ENCODE results near the gene SMCR8. TPM values are rescaled to one million over a fixed set of nuclear protein-coding genes. Genes with fewer than 3 reads are reported as not detected.

SMCR8 gene
- total and polyA plus RNA-seq, 2 donors (not counting 3 experiments of a cell fraction or from before 2014, with no cell fraction given), result 9.5 to 17.6 TPM

- no peaks in the 10 kb centered on the region for H3K4me1 ChIP-seq (ENCODE audit: control insufficient read depth, extremely low read depth, insufficient read depth, low read length)
- no peaks in the 10 kb centered on the region for H3K79me2 ChIP-seq (ENCODE audit: control insufficient read depth, insufficient read depth, low read length)
- no peak overlapping the region for H2AFZ ChIP-seq (ENCODE audit: low read depth, low read length)
- CTCF ChIA-PET, result no interaction called here
- no peak overlapping the region for H3K9ac ChIP-seq (replicated peaks; ENCODE audit: extremely low read depth, insufficient read depth, low read length)
- no peak overlapping the region for H3K27ac ChIP-seq (ENCODE audit: insufficient read depth, low read depth, low read length)
- H3K9me3 ChIP-seq (replicated peaks; ENCODE audit: control insufficient read depth, insufficient read depth, low read length), result no peaks in the 10 kb centered on the region
- no peaks in the 10 kb centered on the region for H3K36me3 ChIP-seq (ENCODE audit: control insufficient read depth in 2 of 2, extremely low read depth in 1 of 2, insufficient read depth in 2 of 2, low read length in 2 of 2)
- no peaks in the 10 kb centered on the region for H3K9me1 ChIP-seq (replicated peaks; ENCODE audit: control insufficient read depth, extremely low read depth, insufficient read depth, low read length)
- dilution Hi-C loops (cut with MboI; ENCODE audit: extremely low pct_ligation_motif_present, low sequenced_read_pairs) (no loop called here), intact Hi-C loops (cut with micrococcal nuclease) (no loop called here)
- FAIRE-seq, result no peak
- H3K4me2 ChIP-seq (ENCODE audit: insufficient read depth, low read length), result no peak overlapping the region
- H4K20me1 ChIP-seq (replicated peaks; ENCODE audit: control insufficient read depth, extremely low read depth, insufficient read depth, low read length), result no peaks in the 10 kb centered on the region
- BruUV-seq (replicated peaks), result no TSS peak
- peaks cover 0 to 4% of the 10 kb centered on the region in 2 experiments for H3K27me3 ChIP-seq (ENCODE audit: control insufficient read depth in 2 of 2, insufficient read depth in 2 of 2, low read length in 2 of 2)
- no peak for TF ChIP-seq JUN (IDR thresholded peaks at IDR 0.05; ENCODE audit: borderline replicate concordance, insufficient read depth, insufficient read length, low read depth)
- no peak for TF ChIP-seq POLR2AphosphoS5 (IDR thresholded peaks at IDR 0.05; ENCODE audit: insufficient read depth, low read depth, low read length)
- no peak for TF ChIP-seq EZH2 (IDR thresholded peaks at IDR 0.05; ENCODE audit: borderline replicate concordance, low read depth, low read length, severe bottlenecking)
- no peak for TF ChIP-seq POLR2A (IDR thresholded peaks at IDR 0.05; ENCODE audit: low read depth, low read length)
- no peak for TF ChIP-seq MAX (IDR thresholded peaks at IDR 0.05; ENCODE audit: insufficient read depth, insufficient read length)
- no peak for TF ChIP-seq MYC (IDR thresholded peaks at IDR 0.05; ENCODE audit: low read depth, low read length)
- no peak for TF ChIP-seq FOS (IDR thresholded peaks at IDR 0.05; ENCODE audit: borderline replicate concordance, insufficient read depth, low read length)
- TF ChIP-seq GATA2 (IDR thresholded peaks at IDR 0.05; ENCODE audit: insufficient read depth, insufficient read length, low read depth, low read length), result no peak
- TF ChIP-seq CTCF (IDR thresholded peaks at IDR 0.05; ENCODE audit: extremely low read depth in 1 of 2, insufficient read depth in 1 of 2, low read depth in 1 of 2, low read length in 2 of 2), result no peak
- POLR2A ChIA-PET, result no interaction called here
- DNase-seq (ENCODE audit: low read depth, low spot score), result no peak
- no peak overlapping the region for H3K4me3 ChIP-seq (replicated peaks in 1 of 3; ENCODE audit: insufficient read depth in 1 of 3, low read depth in 1 of 3, low read length in 3 of 3)
These were observed 55.7 kb downstream of the SMCR8 start for GRCh38 chr17:18370761-18371160.
